AG10803 (cell line): ENCODE results near the gene PLCB1.

Experiments used
- DNase-seq: peaks from one replicate; pipeline ENCODE4 v3.0.0; 2010; ENCODE audit warnings: low read depth
- H3K4me3 ChIP-seq: 2 replicates; pipeline ENCODE4 v1.5.1; 2011; ENCODE audit warnings: mild to moderate bottlenecking, low read length, control low read depth
- CTCF ChIP-seq: conservative IDR thresholded peaks from 2 replicates; pipeline ENCODE4 v1.5.1; 2011; ENCODE audit warnings: mild to moderate bottlenecking, low read length, control low read depth, inconsistent platforms

The PLCB1 gene

GRCh38 chr20:8129211-8129976 lies 2.7 kb upstream of the PLCB1 start:
- no peak for DNase-seq
- no peak overlapping the region for H3K4me3 ChIP-seq
- no peak for TF ChIP-seq CTCF

DNA sequence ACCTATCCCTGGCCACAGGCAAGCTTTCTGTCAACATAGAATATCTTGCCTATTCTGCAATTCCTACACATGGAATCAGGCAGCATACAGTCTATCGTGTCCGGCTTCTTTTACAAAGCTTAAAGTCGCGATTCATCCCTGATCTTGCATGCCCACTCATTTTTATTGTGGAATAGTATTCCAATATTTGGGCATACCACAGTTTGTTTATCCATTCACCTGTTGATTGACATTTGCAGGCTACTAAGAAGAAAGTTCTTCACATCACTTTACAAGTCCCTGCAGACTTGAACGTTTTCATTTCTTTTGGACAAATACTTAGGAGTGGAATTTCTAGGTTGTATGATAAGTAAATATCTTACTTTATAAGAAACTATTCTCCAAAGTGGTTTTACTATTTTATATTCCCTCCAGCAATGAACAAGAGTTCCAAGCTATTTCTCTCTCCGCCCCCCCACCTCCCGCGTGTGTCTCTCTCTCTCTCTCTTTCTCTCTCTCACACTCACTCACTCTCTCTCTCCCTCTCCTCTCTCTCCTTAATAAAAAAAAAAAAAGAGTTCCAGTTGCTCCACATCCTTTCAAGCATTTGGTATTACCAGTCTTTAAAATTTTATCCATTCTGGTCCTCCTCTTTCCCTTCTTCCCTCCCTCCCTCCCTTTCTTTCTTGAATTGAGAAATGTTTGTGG lies 1.1 kb upstream of the PLCB1 start:
- DNase-seq = no peak
- H3K4me3 ChIP-seq = peak overlapping the region; percentile 66
- no peak for TF ChIP-seq CTCF

DNA sequence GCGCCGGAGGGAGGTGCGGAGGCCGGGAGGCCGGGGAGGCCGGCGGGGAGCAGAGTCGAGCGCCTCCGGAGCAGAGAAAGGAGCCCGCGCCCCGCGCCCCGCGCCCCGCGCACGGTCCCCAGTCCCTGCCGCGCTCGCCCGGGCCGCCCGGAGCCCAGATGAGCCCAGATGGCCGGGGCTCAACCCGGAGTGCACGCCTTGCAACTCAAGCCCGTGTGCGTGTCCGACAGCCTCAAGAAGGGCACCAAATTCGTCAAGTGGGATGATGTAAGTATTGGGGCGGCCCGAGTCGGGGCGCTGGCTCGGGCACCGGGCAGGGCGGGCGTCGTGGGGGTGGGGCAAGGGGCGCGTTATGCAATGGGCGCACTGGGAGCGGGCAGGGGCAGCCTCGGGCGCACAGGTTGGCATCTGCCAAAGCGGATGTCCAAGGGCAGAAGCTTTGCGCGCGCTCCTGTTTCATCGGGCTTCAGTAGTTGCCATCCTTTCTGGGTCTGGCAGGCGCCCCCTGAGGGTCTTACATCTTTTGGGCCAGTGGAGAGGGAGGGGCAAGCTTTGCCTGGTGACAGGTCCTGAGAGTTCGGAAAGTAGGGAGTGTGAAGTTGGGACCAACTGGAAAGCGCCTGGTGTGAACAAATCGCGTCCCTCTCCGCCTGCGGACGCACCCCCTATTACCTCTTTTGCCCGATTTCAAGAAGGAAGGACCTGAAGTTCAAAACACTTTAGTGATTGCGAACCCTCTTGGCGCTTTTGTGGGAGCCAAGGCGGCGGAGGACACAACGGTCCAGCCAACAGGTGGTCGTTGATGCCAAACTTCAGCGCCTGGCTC lies 631 bp downstream of the PLCB1 start:
- peak overlapping the region; percentile 66 for H3K4me3 ChIP-seq
- no peak for TF ChIP-seq CTCF
- peak; percentile 41 for DNase-seq

- DNase-seq = no peak
- no peak for TF ChIP-seq CTCF
- H3K4me3 ChIP-seq = peak overlapping the region; percentile 66
These were observed 1.3 kb downstream of the PLCB1 start for GRCh38 chr20:8133310-8133768.

GRCh38 chr20:8133851-8134451 lies 1.9 kb downstream of the PLCB1 start:
- no peak for DNase-seq
- H3K4me3 ChIP-seq = peak overlapping the region; percentile 66; the same call in 1 of the 2 replicates
- no peak for TF ChIP-seq CTCF

- DNase-seq = no peak
- no peak for TF ChIP-seq CTCF
- H3K4me3 ChIP-seq = no peak overlapping the region
These were observed 7.8 kb downstream of the PLCB1 start for GRCh38 chr20:8139899-8140298.
